ENCODE results near the gene RAP1GDS1. TPM values are rescaled to one million over a fixed set of nuclear protein-coding genes. Genes with fewer than 3 reads are reported as not detected.

Gene RAP1GDS1
- total and polyA plus RNA-seq, 2 of the 13 experiments (the other 11 are each of a cell fraction or from before 2014, with no cell fraction given) = 19.3 to 42.5 TPM

DNA sequence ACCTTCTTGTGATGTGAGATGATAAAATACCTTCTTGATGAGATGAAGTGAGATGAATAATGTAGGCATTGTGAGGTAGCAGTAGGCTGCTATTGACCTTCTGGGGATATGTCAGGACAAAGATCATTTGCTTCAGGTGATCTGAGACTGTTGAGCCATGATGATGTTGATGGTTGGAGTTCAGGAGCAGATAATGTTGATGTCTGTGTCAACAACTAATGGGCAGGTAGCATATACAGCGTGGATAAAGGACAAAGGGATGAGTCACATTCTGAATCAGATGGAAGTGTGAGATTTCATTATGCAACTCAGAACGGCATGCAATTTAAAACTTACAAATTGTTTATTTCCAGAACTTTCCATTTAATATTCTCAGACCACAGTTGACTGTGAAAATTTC, 57.3 kb downstream of the RAP1GDS1 start (continued):
- TF ChIP-seq, protein P1, sequence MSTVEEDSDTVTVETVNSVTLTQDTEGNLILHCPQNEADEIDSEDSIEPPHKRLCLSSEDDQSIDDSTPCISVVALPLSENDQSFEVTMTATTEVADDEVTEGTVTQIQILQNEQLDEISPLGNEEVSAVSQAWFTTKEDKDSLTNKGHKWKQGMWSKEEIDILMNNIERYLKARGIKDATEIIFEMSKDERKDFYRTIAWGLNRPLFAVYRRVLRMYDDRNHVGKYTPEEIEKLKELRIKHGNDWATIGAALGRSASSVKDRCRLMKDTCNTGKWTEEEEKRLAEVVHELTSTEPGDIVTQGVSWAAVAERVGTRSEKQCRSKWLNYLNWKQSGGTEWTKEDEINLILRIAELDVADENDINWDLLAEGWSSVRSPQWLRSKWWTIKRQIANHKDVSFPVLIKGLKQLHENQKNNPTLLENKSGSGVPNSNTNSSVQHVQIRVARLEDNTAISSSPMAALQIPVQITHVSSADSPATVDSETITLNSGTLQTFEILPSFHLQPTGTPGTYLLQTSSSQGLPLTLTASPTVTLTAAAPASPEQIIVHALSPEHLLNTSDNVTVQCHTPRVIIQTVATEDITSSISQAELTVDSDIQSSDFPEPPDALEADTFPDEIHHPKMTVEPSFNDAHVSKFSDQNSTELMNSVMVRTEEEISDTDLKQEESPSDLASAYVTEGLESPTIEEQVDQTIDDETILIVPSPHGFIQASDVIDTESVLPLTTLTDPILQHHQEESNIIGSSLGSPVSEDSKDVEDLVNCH (CRISPR knock-in tag; IDR thresholded peaks at IDR 0.05) = no peak
- TF ChIP-seq RCOR2 (CRISPR knock-in tag; IDR thresholded peaks at IDR 0.05) (peak; percentile 68; the same call in 1 of the 2 replicates), ZNF138 (CRISPR knock-in tag; IDR thresholded peaks at IDR 0.05; ENCODE audit: low read depth) (no peak), ZBTB10 (CRISPR knock-in tag; IDR thresholded peaks at IDR 0.05; ENCODE audit: borderline replicate concordance) (no peak), ZNF709 (CRISPR knock-in tag; IDR thresholded peaks at IDR 0.05) (no peak), FOXP1 (IDR thresholded peaks at IDR 0.05) (no peak), FOXP1 (CRISPR knock-in tag; IDR thresholded peaks at IDR 0.05) (peak; percentile 61; the same call in 1 of the 2 replicates), ZZZ3 (CRISPR knock-in tag; IDR thresholded peaks at IDR 0.05; ENCODE audit: borderline replicate concordance) (no peak), NCOA2 (CRISPR knock-in tag; IDR thresholded peaks at IDR 0.05) (peak; percentile 16; the same call in 1 of the 2 replicates), FOXJ3 (CRISPR knock-in tag; IDR thresholded peaks at IDR 0.05; ENCODE audit: borderline replicate concordance) (peak; percentile 18; the same call in 1 of the 2 replicates), ZBTB21 (CRISPR knock-in tag; IDR thresholded peaks at IDR 0.05) (no peak), TEAD2 (CRISPR knock-in tag; IDR thresholded peaks at IDR 0.05) (no peak), ZBTB37 (CRISPR knock-in tag; IDR thresholded peaks at IDR 0.05) (no peak), NBN (conservative IDR thresholded peaks at IDR 0.05) (no peak), SOX13 (IDR thresholded peaks at IDR 0.05) (no peak), SOX13 (CRISPR knock-in tag; conservative IDR thresholded peaks at IDR 0.05 in 1 of 2, IDR thresholded peaks at IDR 0.05 in 1 of 2) (peak in 1 of 2 experiments; percentile 84; a peak in 2 of 4 replicates), GMEB1 (CRISPR knock-in tag; IDR thresholded peaks at IDR 0.05; ENCODE audit: borderline replicate concordance) (no peak), JUN (CRISPR knock-in tag; IDR thresholded peaks at IDR 0.05) (peak; percentile 58; the same call in 1 of the 2 replicates), SUZ12 (IDR thresholded peaks at IDR 0.05; ENCODE audit: low read depth, low read length) (no peak), MXD1 (CRISPR knock-in tag; IDR thresholded peaks at IDR 0.05) (no peak)
- TF ChIP-seq, protein P2, sequence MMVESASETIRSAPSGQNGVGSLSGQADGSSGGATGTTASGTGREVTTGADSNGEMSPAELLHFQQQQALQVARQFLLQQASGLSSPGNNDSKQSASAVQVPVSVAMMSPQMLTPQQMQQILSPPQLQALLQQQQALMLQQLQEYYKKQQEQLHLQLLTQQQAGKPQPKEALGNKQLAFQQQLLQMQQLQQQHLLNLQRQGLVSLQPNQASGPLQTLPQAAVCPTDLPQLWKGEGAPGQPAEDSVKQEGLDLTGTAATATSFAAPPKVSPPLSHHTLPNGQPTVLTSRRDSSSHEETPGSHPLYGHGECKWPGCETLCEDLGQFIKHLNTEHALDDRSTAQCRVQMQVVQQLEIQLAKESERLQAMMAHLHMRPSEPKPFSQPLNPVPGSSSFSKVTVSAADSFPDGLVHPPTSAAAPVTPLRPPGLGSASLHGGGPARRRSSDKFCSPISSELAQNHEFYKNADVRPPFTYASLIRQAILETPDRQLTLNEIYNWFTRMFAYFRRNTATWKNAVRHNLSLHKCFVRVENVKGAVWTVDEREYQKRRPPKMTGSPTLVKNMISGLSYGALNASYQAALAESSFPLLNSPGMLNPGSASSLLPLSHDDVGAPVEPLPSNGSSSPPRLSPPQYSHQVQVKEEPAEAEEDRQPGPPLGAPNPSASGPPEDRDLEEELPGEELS (CRISPR knock-in tag; IDR thresholded peaks at IDR 0.05) = peak; percentile 37; the same call in 1 of the 2 replicates

Data from HepG2 (cell line).